Panc1 (cell line): ENCODE results near the gene CSF1.

Source experiments
- CTCF ChIP-seq: fragments of 450-650 bp; IDR thresholded peaks from 2 replicates; pipeline ENCODE4 v1.5.1; 2017; ENCODE audit warnings: mild to moderate bottlenecking
- POLR2AphosphoS5 ChIP-seq: IDR thresholded peaks from 2 replicates; pipeline ENCODE4 v1.6.1; 2012; ENCODE audit warnings: mild to moderate bottlenecking, low read depth, low read length, moderate library complexity
- REST ChIP-seq, 2 experiments: IDR thresholded peaks; 2 replicates each; pipeline ENCODE4 v1.6.1; 2011 to 2012; ENCODE audit warnings: low read depth in 2 of 2, control low read depth in 1 of 2, low read length in 1 of 2, mild to moderate bottlenecking in 1 of 2, moderate library complexity in 1 of 2; ENCODE audit not compliant: insufficient read depth in 1 of 2
- SIN3A ChIP-seq: IDR thresholded peaks from 2 replicates; pipeline ENCODE4 v1.6.1; 2012; ENCODE audit warnings: low read depth, mild to moderate bottlenecking, low read length, moderate library complexity, borderline replicate concordance; ENCODE audit not compliant: insufficient read depth

GRCh38 chr1:109922326-109922725 lies 11.7 kb downstream of the CSF1 start:
- TF ChIP-seq CTCF (no peak), POLR2AphosphoS5 (no peak), REST (IDR thresholded peaks at IDR 0.05; ENCODE audit: insufficient read depth in 1 of 2, low read depth in 2 of 2, low read length in 1 of 2) (no peak), SIN3A (no peak)
